ENCODE results near the gene CHGA. TPM values are rescaled to one million over a fixed set of nuclear protein-coding genes. Genes with fewer than 3 reads are reported as not detected.

CHGA gene
- total and polyA plus RNA-seq, 2 donors (not counting 1 experiment from before 2014, with no cell fraction given), result not detected

GRCh38 chr14:92959761-92960680 is 37.1 kb downstream of the CHGA start:
- Mint-ChIP-seq H3K4me1 (peaks cover 1% of the 10 kb centered on the region), H3K9me3 (ENCODE audit: insufficient read depth) (no peaks in the 10 kb centered on the region), H3K4me3 (no peak overlapping the region), H3K27me3 (no peaks in the 10 kb centered on the region), H3K27ac (no peak overlapping the region)
- DNase-seq (no peak), ATAC-seq (ENCODE audit: low read depth) (no peak)
- Histone ChIP-seq H3K4me2 (replicated peaks; ENCODE audit: low read depth, low read length, poor library complexity, severe bottlenecking) (no peak overlapping the region), H4K20me1 (ENCODE audit: control insufficient read depth, insufficient read depth, low read length, poor library complexity, severe bottlenecking) (peaks cover 7% of the 10 kb centered on the region), H3K9me3 (ENCODE audit: control extremely low read depth in 1 of 3, control insufficient read depth in 2 of 3, insufficient read depth in 1 of 3, low read length in 2 of 3) (no peaks in the 10 kb centered on the region), H3K9ac (ENCODE audit: low read length) (no peak overlapping the region), H2AFZ (ENCODE audit: insufficient read depth, low read depth, low read length, poor library complexity, severe bottlenecking) (no peak overlapping the region), H3K4me3 (ENCODE audit: control extremely low read depth in 1 of 5, extremely low read depth in 1 of 5, insufficient read depth in 1 of 5, low read depth in 2 of 5, low read length in 4 of 5) (no peak overlapping the region), H3K27ac (ENCODE audit: low read length in 2 of 2) (no peak overlapping the region), H3K27me3 (replicated peaks in 1 of 4; ENCODE audit: control extremely low read depth in 1 of 4, control insufficient read depth in 3 of 4, insufficient read depth in 4 of 4, low read length in 3 of 4) (no peaks in the 10 kb centered on the region), H3K79me2 (ENCODE audit: control insufficient read depth, insufficient read depth, low read length) (no peaks in the 10 kb centered on the region), H3K4me1 (ENCODE audit: control insufficient read depth in 2 of 2, insufficient read depth in 2 of 2, low read length in 2 of 2) (no peaks in the 10 kb centered on the region), H3K36me3 (replicated peaks in 1 of 2; ENCODE audit: control extremely low read depth in 1 of 2, control insufficient read depth in 1 of 2, extremely low read depth in 1 of 2, insufficient read depth in 2 of 2, low read length in 1 of 2) (peaks cover 0 to 32% of the 10 kb centered on the region in 2 experiments)
- CTCF ChIA-PET, result interaction anchor here (1.1 kb wide), 1 partner anchor 179 kb away, joined by 4 read pairs; no protein-coding TSS in a partner anchor
- POLR2A ChIA-PET, result no interaction called here
- TF ChIP-seq CTCF (IDR thresholded peaks at IDR 0.05), result no peak
- TF ChIP-seq EZH2 (IDR thresholded peaks at IDR 0.05; ENCODE audit: borderline replicate concordance, insufficient read depth, low read depth, low read length, poor library complexity, severe bottlenecking), result no peak
- 93% methylated on average over 25 of the region's 30 CpGs for WGBS (ENCODE audit: insufficient coverage)
- intact Hi-C loops (cut with micrococcal nuclease), result loop anchor here (10.0 kb wide), 1 partner anchor 1175 kb away; no protein-coding TSS in a partner anchor

Measured in B cell (primary cell).